Measurements from ENCODE around the gene TARP.
A peak's percentile ranks its signal among the peaks of the same experiment; 100 is the strongest.

The TARP gene

GRCh38 chr7:38273286-38273995 lies at the start of gene TARP:
Gene TARP, minus strand, starts transcription at chr7:38273636.
- Histone ChIP-seq H3K36me3 (ENCODE audit: control insufficient read depth in 2 of 2, insufficient read depth in 2 of 2, low read length in 1 of 2) (no peaks in the 10 kb centered on the region), H3K27me3 (ENCODE audit: control insufficient read depth in 2 of 2, insufficient read depth in 1 of 2, low read length in 1 of 2) (no peaks in the 10 kb centered on the region), H3K27ac (ENCODE audit: low read depth in 1 of 2, low read length in 1 of 2) (peak within 1 kb of the TSS in 1 of 2 donors; percentile 57), H3K4me3 (ENCODE audit: low read length in 2 of 2) (peak within 1 kb of the TSS; percentile 9 to 35), H3K9me3 (ENCODE audit: control insufficient read depth in 2 of 2, insufficient read depth in 1 of 2, low read length in 1 of 2) (no peaks in the 10 kb centered on the region), H3K4me1 (ENCODE audit: control insufficient read depth in 2 of 2, insufficient read depth in 2 of 2, low read length in 2 of 2) (peaks cover 0 to 5% of the 10 kb centered on the region in 2 donors)
- 36% methylated on average over 2 of the region's 2 CpGs for WGBS
- peak in 1 of 9 donors; percentile 28 for DNase-seq (ENCODE audit: low read depth in 6 of 9, low spot score in 9 of 9)

GRCh38 chr7:38323156-38323555 lies 49.7 kb upstream of the TARP start:
- no peaks in the 10 kb centered on the region for H3K27me3 ChIP-seq (ENCODE audit: control insufficient read depth in 2 of 2, insufficient read depth in 1 of 2, low read length in 1 of 2)
- DNase-seq (ENCODE audit: low read depth in 6 of 9, low spot score in 9 of 9) = no peak
- WGBS = 60% methylated on average over 3 of the region's 3 CpGs

GRCh38 chr7:38322461-38322860 lies 49.0 kb upstream of the TARP start:
- Histone ChIP-seq H3K27ac (ENCODE audit: low read depth in 1 of 2, low read length in 1 of 2) (no peak overlapping the region), H3K4me1 (ENCODE audit: control insufficient read depth in 2 of 2, insufficient read depth in 2 of 2, low read length in 2 of 2) (peaks cover 2 to 54% of the 10 kb centered on the region in 2 donors), H3K27me3 (ENCODE audit: control insufficient read depth in 2 of 2, insufficient read depth in 1 of 2, low read length in 1 of 2) (no peaks in the 10 kb centered on the region), H3K36me3 (ENCODE audit: control insufficient read depth in 2 of 2, insufficient read depth in 2 of 2, low read length in 1 of 2) (no peaks in the 10 kb centered on the region), H3K9me3 (ENCODE audit: control insufficient read depth in 2 of 2, insufficient read depth in 1 of 2, low read length in 1 of 2) (no peaks in the 10 kb centered on the region), H3K4me3 (ENCODE audit: low read length in 2 of 2) (no peak overlapping the region)
- no peak for DNase-seq (ENCODE audit: low read depth in 6 of 9, low spot score in 9 of 9)
- WGBS = 87% methylated on average over 5 of the region's 5 CpGs

More at GRCh38 chr7:38323156-38323555, 49.7 kb upstream of the TARP start:
- Histone ChIP-seq H3K9me3 (ENCODE audit: control insufficient read depth in 2 of 2, insufficient read depth in 1 of 2, low read length in 1 of 2) (no peaks in the 10 kb centered on the region), H3K4me3 (ENCODE audit: low read length in 2 of 2) (no peak overlapping the region), H3K27ac (ENCODE audit: low read depth in 1 of 2, low read length in 1 of 2) (no peak overlapping the region), H3K36me3 (ENCODE audit: control insufficient read depth in 2 of 2, insufficient read depth in 2 of 2, low read length in 1 of 2) (no peaks in the 10 kb centered on the region), H3K4me1 (ENCODE audit: control insufficient read depth in 2 of 2, insufficient read depth in 2 of 2, low read length in 2 of 2) (peaks cover 2 to 51% of the 10 kb centered on the region in 2 donors)

GRCh38 chr7:38321967-38322366 lies 48.5 kb upstream of the TARP start:
- no peak overlapping the region for H3K4me3 ChIP-seq (ENCODE audit: low read length in 2 of 2)
- no peak for DNase-seq (ENCODE audit: low read depth in 6 of 9, low spot score in 9 of 9)
- H3K27ac ChIP-seq (ENCODE audit: low read depth in 1 of 2, low read length in 1 of 2) = no peak overlapping the region
- no peaks in the 10 kb centered on the region for H3K9me3 ChIP-seq (ENCODE audit: control insufficient read depth in 2 of 2, insufficient read depth in 1 of 2, low read length in 1 of 2)
- H3K36me3 ChIP-seq (ENCODE audit: control insufficient read depth in 2 of 2, insufficient read depth in 2 of 2, low read length in 1 of 2) = no peaks in the 10 kb centered on the region
- H3K4me1 ChIP-seq (ENCODE audit: control insufficient read depth in 2 of 2, insufficient read depth in 2 of 2, low read length in 2 of 2) = peaks cover 2 to 51% of the 10 kb centered on the region in 2 donors
- no peaks in the 10 kb centered on the region for H3K27me3 ChIP-seq (ENCODE audit: control insufficient read depth in 2 of 2, insufficient read depth in 1 of 2, low read length in 1 of 2)
- 91% methylated on average over 2 of the region's 2 CpGs for WGBS

GRCh38 chr7:38321515-38321944 lies 48.1 kb upstream of the TARP start:
- DNase-seq (ENCODE audit: low read depth in 6 of 9, low spot score in 9 of 9) = no peak
- WGBS = 40% methylated on average over 3 of the region's 3 CpGs

GRCh38 chr7:38321050-38321449 lies 47.6 kb upstream of the TARP start:
- peak overlapping the region; percentile 18 to 55 for H3K27ac ChIP-seq (ENCODE audit: low read depth in 1 of 2, low read length in 1 of 2)
- no peaks in the 10 kb centered on the region for H3K36me3 ChIP-seq (ENCODE audit: control insufficient read depth in 2 of 2, insufficient read depth in 2 of 2, low read length in 1 of 2)
- no peaks in the 10 kb centered on the region for H3K9me3 ChIP-seq (ENCODE audit: control insufficient read depth in 2 of 2, insufficient read depth in 1 of 2, low read length in 1 of 2)
- peaks cover 2 to 47% of the 10 kb centered on the region in 2 donors for H3K4me1 ChIP-seq (ENCODE audit: control insufficient read depth in 2 of 2, insufficient read depth in 2 of 2, low read length in 2 of 2)
- H3K4me3 ChIP-seq (ENCODE audit: low read length in 2 of 2) = no peak overlapping the region
- DNase-seq (ENCODE audit: low read depth in 6 of 9, low spot score in 9 of 9) = peak in 1 of 9 donors; percentile 47
- H3K27me3 ChIP-seq (ENCODE audit: control insufficient read depth in 2 of 2, insufficient read depth in 1 of 2, low read length in 1 of 2) = no peaks in the 10 kb centered on the region

More at GRCh38 chr7:38321515-38321944, 48.1 kb upstream of the TARP start:
- H3K9me3 ChIP-seq (ENCODE audit: control insufficient read depth in 2 of 2, insufficient read depth in 1 of 2, low read length in 1 of 2) = no peaks in the 10 kb centered on the region
- no peaks in the 10 kb centered on the region for H3K27me3 ChIP-seq (ENCODE audit: control insufficient read depth in 2 of 2, insufficient read depth in 1 of 2, low read length in 1 of 2)
- H3K4me1 ChIP-seq (ENCODE audit: control insufficient read depth in 2 of 2, insufficient read depth in 2 of 2, low read length in 2 of 2) = peaks cover 2 to 47% of the 10 kb centered on the region in 2 donors
- no peaks in the 10 kb centered on the region for H3K36me3 ChIP-seq (ENCODE audit: control insufficient read depth in 2 of 2, insufficient read depth in 2 of 2, low read length in 1 of 2)
- H3K27ac ChIP-seq (ENCODE audit: low read depth in 1 of 2, low read length in 1 of 2) = peak overlapping the region; percentile 18 to 55
- no peak overlapping the region for H3K4me3 ChIP-seq (ENCODE audit: low read length in 2 of 2)

GRCh38 chr7:38319873-38320272 lies 46.4 kb upstream of the TARP start:
- H3K27ac ChIP-seq (ENCODE audit: low read depth in 1 of 2, low read length in 1 of 2) = peak overlapping the region; percentile 5 to 66
- no peaks in the 10 kb centered on the region for H3K36me3 ChIP-seq (ENCODE audit: control insufficient read depth in 2 of 2, insufficient read depth in 2 of 2, low read length in 1 of 2)
- H3K27me3 ChIP-seq (ENCODE audit: control insufficient read depth in 2 of 2, insufficient read depth in 1 of 2, low read length in 1 of 2) = no peaks in the 10 kb centered on the region
- WGBS = 24% methylated on average over 2 of the region's 2 CpGs
- peak in 1 of 9 donors; percentile 39 for DNase-seq (ENCODE audit: low read depth in 6 of 9, low spot score in 9 of 9)
- no peak overlapping the region for H3K4me3 ChIP-seq (ENCODE audit: low read length in 2 of 2)
- H3K9me3 ChIP-seq (ENCODE audit: control insufficient read depth in 2 of 2, insufficient read depth in 1 of 2, low read length in 1 of 2) = no peaks in the 10 kb centered on the region
- H3K4me1 ChIP-seq (ENCODE audit: control insufficient read depth in 2 of 2, insufficient read depth in 2 of 2, low read length in 2 of 2) = peaks cover 2 to 49% of the 10 kb centered on the region in 2 donors

- DNase-seq (ENCODE audit: low read depth in 6 of 9, low spot score in 9 of 9) = peak in 1 of 9 donors; percentile 67
- 21% methylated on average over 4 of the region's 4 CpGs for WGBS
- H3K27ac ChIP-seq (ENCODE audit: low read depth in 1 of 2, low read length in 1 of 2) = no peak overlapping the region
Observed at GRCh38 chr7:38318803-38319416, 45.5 kb upstream of the TARP start.

GRCh38 chr7:38318241-38318640 lies 44.8 kb upstream of the TARP start:
- no peaks in the 10 kb centered on the region for H3K9me3 ChIP-seq (ENCODE audit: control insufficient read depth in 2 of 2, insufficient read depth in 1 of 2, low read length in 1 of 2)
- H3K36me3 ChIP-seq (ENCODE audit: control insufficient read depth in 2 of 2, insufficient read depth in 2 of 2, low read length in 1 of 2) = no peaks in the 10 kb centered on the region
- DNase-seq (ENCODE audit: low read depth in 6 of 9, low spot score in 9 of 9) = no peak
- H3K4me3 ChIP-seq (ENCODE audit: low read length in 2 of 2) = no peak overlapping the region
- H3K27ac ChIP-seq (ENCODE audit: low read depth in 1 of 2, low read length in 1 of 2) = peak overlapping the region in 1 of 2 donors; percentile 64
- peaks cover 2 to 50% of the 10 kb centered on the region in 2 donors for H3K4me1 ChIP-seq (ENCODE audit: control insufficient read depth in 2 of 2, insufficient read depth in 2 of 2, low read length in 2 of 2)
- 62% methylated on average over 9 of the region's 9 CpGs for WGBS
- no peaks in the 10 kb centered on the region for H3K27me3 ChIP-seq (ENCODE audit: control insufficient read depth in 2 of 2, insufficient read depth in 1 of 2, low read length in 1 of 2)

More at GRCh38 chr7:38318803-38319416, 45.5 kb upstream of the TARP start:
- Histone ChIP-seq H3K27me3 (ENCODE audit: control insufficient read depth in 2 of 2, insufficient read depth in 1 of 2, low read length in 1 of 2) (no peaks in the 10 kb centered on the region), H3K36me3 (ENCODE audit: control insufficient read depth in 2 of 2, insufficient read depth in 2 of 2, low read length in 1 of 2) (no peaks in the 10 kb centered on the region), H3K4me3 (ENCODE audit: low read length in 2 of 2) (no peak overlapping the region), H3K4me1 (ENCODE audit: control insufficient read depth in 2 of 2, insufficient read depth in 2 of 2, low read length in 2 of 2) (peaks cover 2 to 51% of the 10 kb centered on the region in 2 donors), H3K9me3 (ENCODE audit: control insufficient read depth in 2 of 2, insufficient read depth in 1 of 2, low read length in 1 of 2) (no peaks in the 10 kb centered on the region)

All from thymus (tissue), 11 donors.